ENCODE data around the gene COL20A1. TPM values are rescaled to one million over a fixed set of nuclear protein-coding genes. Genes with fewer than 3 reads are reported as not detected.

The COL20A1 gene
- total RNA-seq, 4 donors from 2014 or later: 0.32 TPM; not detected in 3

DNA sequence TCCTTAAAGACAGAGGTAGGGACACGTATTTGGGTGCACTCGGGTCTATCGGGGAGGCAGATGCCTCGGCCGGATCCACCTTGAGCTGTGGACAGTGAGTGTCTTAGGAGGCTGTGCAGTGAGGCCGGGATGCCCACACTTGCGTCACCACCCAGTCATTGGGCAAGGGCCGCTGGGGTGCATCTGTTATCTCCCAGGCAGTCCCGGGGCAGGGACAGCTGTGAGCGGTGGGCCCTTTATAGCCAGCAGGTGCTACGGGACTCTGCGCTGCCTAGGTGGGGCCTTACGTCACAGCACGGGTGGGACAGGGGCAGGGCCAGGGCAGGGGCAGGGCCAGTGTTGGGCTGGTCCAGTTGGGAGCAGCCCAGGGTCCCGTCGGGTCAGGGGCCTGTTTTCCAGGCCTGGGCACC lies 689 bp upstream of the COL20A1 start:
- no peaks in the 10 kb centered on the region for H3K9me3 ChIP-seq
- H3K4me3 ChIP-seq: no peak overlapping the region
- H3K27ac ChIP-seq (replicated peaks in 1 of 4): no peak overlapping the region
- intact Hi-C loops (cut with DNase I): no loop called here
- DNase-seq (ENCODE audit: extremely low spot score): no peak
- H3K27me3 ChIP-seq: peaks cover 0 to 63% (median 22%) of the 10 kb centered on the region in 4 donors
- peaks cover 15 to 23% (median 22%) of the 10 kb centered on the region in 4 donors for H3K36me3 ChIP-seq
- H3K4me1 ChIP-seq: peaks cover 0 to 11% (median 3%) of the 10 kb centered on the region in 4 donors
- TF ChIP-seq POLR2A (IDR thresholded peaks at IDR 0.05; ENCODE audit: low read depth): no peak
- no peak for TF ChIP-seq EP300 (IDR thresholded peaks at IDR 0.05)
- TF ChIP-seq, protein P1, sequence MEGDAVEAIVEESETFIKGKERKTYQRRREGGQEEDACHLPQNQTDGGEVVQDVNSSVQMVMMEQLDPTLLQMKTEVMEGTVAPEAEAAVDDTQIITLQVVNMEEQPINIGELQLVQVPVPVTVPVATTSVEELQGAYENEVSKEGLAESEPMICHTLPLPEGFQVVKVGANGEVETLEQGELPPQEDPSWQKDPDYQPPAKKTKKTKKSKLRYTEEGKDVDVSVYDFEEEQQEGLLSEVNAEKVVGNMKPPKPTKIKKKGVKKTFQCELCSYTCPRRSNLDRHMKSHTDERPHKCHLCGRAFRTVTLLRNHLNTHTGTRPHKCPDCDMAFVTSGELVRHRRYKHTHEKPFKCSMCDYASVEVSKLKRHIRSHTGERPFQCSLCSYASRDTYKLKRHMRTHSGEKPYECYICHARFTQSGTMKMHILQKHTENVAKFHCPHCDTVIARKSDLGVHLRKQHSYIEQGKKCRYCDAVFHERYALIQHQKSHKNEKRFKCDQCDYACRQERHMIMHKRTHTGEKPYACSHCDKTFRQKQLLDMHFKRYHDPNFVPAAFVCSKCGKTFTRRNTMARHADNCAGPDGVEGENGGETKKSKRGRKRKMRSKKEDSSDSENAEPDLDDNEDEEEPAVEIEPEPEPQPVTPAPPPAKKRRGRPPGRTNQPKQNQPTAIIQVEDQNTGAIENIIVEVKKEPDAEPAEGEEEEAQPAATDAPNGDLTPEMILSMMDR (IDR thresholded peaks at IDR 0.05): no peak
- TF ChIP-seq POLR2AphosphoS5 (IDR thresholded peaks at IDR 0.05): no peak
- 80% methylated on average over 2 of the region's 16 CpGs for WGBS

DNA sequence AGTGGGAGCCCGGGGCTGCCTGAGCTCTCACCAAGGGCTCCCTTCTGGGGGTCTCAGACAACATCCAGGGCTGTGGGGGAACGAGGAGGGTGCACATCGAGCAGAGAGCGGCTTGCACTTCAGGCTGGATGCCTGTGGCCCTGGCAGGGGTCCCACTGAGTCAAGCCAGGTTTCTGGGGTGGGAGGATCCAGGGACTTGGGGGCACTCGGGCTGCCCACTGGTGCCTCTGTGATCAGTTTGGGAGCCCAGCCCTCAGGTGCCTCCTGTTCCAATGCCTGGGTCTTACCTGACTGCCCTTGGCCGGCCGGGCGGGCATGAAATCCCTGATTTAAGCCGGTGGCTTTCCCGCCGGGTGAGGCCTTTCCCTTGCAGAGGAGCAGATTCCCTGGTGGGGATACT lies 470 bp downstream of the COL20A1 start:
- TF ChIP-seq, protein P1 (IDR thresholded peaks at IDR 0.05): no peak
- TF ChIP-seq POLR2AphosphoS5 (IDR thresholded peaks at IDR 0.05): no peak
- H3K4me3 ChIP-seq: no peak overlapping the region
- WGBS: 80% methylated on average over 1 of the region's 11 CpGs
- intact Hi-C loops (cut with DNase I): no loop called here
- H3K36me3 ChIP-seq: peaks cover 6 to 11% (median 10%) of the 10 kb centered on the region in 4 donors
- peaks cover 0 to 11% (median 3%) of the 10 kb centered on the region in 4 donors for H3K4me1 ChIP-seq
- no peak for DNase-seq (ENCODE audit: extremely low spot score)
- H3K27ac ChIP-seq (replicated peaks in 1 of 4): no peak overlapping the region
- peaks cover 0 to 74% (median 26%) of the 10 kb centered on the region in 4 donors for H3K27me3 ChIP-seq
- H3K9me3 ChIP-seq: no peaks in the 10 kb centered on the region

DNA sequence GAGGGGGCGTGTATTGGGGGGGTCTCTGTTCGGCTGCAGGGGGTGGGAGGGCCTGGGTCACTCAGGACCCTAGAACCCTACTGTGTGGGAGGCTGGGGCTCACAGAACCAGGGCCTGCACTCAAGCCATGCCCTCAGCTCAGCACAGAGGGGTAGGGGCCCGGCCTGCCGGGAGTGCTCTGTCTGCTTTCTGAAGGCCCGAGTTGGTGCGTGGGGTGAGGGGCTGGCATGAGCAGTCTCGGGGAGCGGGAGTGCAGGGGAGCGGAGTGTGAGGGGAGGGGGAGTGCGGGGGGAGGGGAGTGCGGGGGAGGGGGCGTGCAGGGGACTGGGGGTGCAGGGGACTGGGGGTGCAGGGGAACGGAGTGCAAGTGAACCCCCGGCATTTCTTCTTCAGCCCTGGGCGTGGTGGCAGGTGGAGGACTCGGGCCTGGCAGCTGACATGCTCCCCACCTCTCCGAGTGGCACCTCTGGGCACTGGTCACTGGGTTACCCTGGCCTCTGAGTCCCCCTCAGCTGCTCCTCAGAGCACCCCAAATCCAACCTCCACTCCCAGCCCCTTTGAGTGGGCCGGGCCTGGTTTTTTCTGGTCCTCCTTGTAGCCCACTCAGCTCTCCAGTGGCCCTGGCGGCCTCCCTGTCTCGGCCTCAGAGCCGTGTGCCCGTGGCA lies 1.0 kb downstream of the COL20A1 start:
- Histone ChIP-seq H3K4me3 (no peak overlapping the region), H3K27ac (replicated peaks in 1 of 4) (no peak overlapping the region), H3K36me3 (peaks cover 1 to 6% (median 4%) of the 10 kb centered on the region in 4 donors), H3K27me3 (peaks cover 0 to 80% (median 28%) of the 10 kb centered on the region in 4 donors), H3K9me3 (no peaks in the 10 kb centered on the region), H3K4me1 (peaks cover 0 to 11% (median 3%) of the 10 kb centered on the region in 4 donors)
- no peak for DNase-seq (ENCODE audit: extremely low spot score)
- 67% methylated on average over 15 of the region's 22 CpGs for WGBS
- no peak for TF ChIP-seq EP300 (IDR thresholded peaks at IDR 0.05)
- TF ChIP-seq POLR2AphosphoS5 (IDR thresholded peaks at IDR 0.05): no peak
- no peak for TF ChIP-seq POLR2A (IDR thresholded peaks at IDR 0.05; ENCODE audit: low read depth)
- TF ChIP-seq, protein P1 (IDR thresholded peaks at IDR 0.05): no peak
- intact Hi-C loops (cut with DNase I): no loop called here

DNA sequence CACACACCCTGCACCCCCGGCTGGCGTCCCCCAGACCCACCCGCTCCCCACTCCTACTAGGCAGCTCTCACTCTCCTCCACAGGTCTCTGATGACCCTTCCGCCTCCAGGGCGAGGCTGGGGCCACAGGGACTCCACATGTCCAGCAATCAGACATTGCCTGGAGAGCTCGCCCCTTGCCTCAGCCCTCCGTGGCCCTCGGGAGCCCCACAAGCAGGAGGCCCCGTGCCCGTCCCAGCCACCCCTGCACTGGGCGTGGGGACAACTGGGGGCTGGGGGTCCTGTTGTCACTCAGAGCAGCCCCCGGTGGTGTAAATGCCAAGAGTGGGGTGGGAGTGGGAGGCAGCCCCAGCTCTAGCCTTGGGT lies 1.5 kb downstream of the COL20A1 start:
- no peak for DNase-seq (ENCODE audit: extremely low spot score)
- intact Hi-C loops (cut with DNase I): no loop called here
- no peak for TF ChIP-seq POLR2AphosphoS5 (IDR thresholded peaks at IDR 0.05)
- TF ChIP-seq EP300 (IDR thresholded peaks at IDR 0.05): no peak
- no peak for TF ChIP-seq POLR2A (IDR thresholded peaks at IDR 0.05; ENCODE audit: low read depth)
- TF ChIP-seq, protein P1 (IDR thresholded peaks at IDR 0.05): no peak
- H3K9me3 ChIP-seq: no peaks in the 10 kb centered on the region
- H3K27me3 ChIP-seq: peaks cover 0 to 85% (median 30%) of the 10 kb centered on the region in 4 donors
- peaks cover 0 to under 1% (median under 1%) of the 10 kb centered on the region in 4 donors for H3K36me3 ChIP-seq
- H3K27ac ChIP-seq (replicated peaks in 1 of 4): no peak overlapping the region
- WGBS: 97% methylated on average over 4 of the region's 12 CpGs
- no peak overlapping the region for H3K4me3 ChIP-seq
- H3K4me1 ChIP-seq: peaks cover 0 to 11% (median 3%) of the 10 kb centered on the region in 4 donors

All from esophagus muscularis mucosa (tissue), 4 donors.